NCI-H345 treated with DMSO at 0.1 percent for 48 hours (cell line): ENCODE data around the gene PSMD13.
"Not testable (repeated sequence)": the region's sequence is repeated elsewhere in the genome, so short reads cannot be mapped to it uniquely, and the experiment has no call there.

Source experiments
- DNase-seq: peaks from one replicate; lab custom pipeline; 2025; ENCODE audit not compliant: unreplicated experiment; lab: John Stamatoyannopoulos, UW

The PSMD13 gene

DNA sequence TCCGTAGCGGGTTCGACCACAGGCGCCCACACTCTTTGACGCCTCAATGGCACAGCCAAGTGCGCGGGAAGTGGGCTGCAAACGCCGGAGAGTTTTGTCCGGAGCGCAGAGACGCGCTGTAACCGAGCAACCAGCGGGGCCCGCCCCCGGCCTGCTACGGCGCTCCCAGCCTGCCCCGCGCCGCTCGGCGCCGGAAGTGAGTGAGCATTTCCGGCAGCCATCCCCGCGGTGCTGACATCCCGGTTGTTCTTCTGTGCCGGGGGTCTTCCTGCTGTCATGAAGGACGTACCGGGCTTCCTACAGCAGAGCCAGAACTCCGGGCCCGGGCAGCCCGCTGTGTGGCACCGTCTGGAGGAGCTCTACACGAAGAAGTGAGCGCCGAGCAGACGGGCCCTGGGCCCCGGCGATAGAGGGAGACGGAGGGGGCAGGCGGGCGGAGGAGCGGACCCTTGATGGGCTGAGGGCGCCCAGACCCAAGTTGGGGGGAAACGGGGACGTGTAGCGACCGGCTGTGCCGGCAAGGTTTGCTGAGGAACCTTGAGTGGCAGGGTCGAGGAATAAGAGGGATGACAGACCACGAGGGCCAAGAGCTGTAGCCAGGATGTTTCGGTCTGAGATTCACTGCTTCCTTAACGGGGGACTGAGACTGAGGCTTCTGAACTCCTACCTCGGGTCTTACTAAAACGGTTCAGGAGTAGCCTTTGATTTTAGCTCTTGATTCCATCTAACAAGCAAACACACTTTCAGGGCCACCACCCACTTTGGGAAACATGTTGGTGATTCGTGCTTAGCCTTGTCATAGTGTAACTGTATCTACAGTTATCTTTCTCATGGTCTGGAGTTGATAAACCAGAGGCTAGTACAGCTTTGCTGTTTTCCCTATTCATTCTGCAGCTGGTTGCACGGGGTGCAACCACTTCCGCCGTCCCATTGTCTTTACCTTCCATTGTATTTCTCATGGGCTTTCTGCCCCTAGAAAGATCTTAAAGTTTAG lies at the start of gene PSMD13:
Gene PSMD13, plus strand, starts transcription at position 203 of the 994 bp plus-strand sequence. Its CDS starts 74 bp downstream, at position 277.
- DNase-seq, result peak; percentile 53

DNA sequence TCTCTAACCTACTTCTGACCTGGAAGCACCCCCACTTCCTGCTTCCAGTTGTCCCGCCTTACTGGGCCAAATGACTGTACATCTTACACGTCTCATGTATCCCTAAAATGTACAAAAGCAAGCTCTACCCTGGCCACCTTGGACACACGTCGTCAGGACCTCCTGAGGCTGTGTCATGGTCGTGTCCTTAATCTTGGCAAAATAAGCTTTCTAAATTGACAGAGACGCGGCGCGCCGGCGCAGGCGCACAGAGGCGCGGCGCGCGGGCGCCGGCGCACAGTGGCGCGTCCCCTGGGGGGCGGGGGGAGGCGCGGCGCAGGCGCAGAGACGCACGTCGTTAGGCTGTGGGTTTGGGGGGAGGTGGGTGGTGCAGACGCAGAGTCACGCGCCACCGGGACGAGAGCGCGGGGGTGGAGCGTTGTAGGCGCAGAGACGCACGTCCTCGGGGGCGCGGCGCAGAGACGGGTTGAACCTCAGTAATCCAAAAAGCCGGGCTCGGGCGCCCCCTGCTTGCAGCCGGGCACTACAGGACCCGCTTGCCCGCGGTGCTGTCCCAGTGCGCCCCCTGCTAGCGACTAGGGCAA lies 47.5 kb upstream of the PSMD13 start:
- not testable (repeated sequence) for DNase-seq

DNA sequence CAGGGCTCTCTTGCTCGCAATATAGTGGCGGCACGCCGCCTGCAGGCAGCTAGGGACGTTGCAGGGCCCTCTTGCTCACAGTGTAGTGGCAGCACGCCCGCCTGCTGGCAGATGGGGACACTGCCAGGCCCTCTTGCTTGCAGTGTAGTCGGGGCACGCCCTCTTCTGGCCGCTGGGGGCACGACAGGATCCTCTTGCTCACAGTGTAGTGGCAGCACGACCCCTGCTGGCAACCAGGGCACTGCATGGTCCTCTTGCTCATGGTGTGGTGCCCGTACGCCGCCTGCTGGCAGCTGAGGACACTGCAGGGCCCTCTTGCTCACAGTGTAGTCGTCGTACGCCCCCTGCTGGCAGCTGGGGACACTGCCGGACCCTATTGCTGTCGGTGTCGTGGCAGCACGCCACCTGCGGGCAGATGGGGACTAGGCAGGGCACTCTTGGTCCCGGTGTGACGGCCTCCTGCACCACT lies 46.9 kb upstream of the PSMD13 start:
- not testable (repeated sequence) for DNase-seq

DNA sequence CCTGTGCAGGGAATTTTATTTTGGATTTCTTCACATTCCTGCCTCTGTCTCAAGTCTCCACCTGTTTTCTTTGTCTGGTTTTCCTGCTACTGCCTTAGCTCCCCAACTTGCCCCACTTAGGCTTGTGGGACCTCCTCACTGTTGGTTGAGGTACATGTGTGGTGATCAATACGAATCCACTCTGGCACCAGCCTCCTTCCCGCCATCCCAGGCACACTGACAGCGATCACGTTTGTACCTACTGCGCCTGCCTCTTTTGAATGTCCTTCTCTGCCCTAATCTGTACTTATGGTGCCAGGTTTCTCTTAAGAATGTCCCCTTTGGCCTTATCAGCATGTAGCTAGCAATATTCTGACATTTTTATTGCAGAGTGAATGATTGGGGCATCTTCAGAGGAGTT lies 46.2 kb upstream of the PSMD13 start:
- DNase-seq, result not testable (repeated sequence)

- not testable (repeated sequence) for DNase-seq
These were observed 45.0 kb upstream of the PSMD13 start for GRCh38 chr11:191490-192478.

DNA sequence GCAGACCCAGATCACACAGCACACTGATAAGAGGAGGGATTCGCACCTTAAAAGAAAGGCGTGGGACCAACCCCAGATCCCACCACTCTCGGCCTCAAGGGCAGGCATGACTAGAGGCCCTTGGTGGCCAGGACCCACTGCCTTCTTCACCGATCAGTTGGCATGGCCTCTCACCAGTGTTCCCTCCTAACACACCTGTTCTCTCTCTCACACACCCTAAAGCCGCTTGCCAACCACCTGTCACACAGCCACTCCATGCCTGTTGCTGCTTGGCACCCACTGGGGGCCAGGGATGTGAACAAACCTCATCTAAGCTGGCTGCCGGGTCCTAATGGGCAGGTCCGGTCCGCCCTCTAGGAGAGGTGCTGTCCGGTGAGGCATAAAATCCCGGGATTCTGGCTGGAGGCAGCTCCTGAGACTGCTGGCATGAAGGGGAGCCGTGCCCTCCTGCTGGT lies 44.1 kb upstream of the PSMD13 start, which contains the start of gene SCGB1C1:
Gene SCGB1C1, plus strand, starts transcription at position 405 of the 455 bp plus-strand sequence. Its CDS starts 22 bp downstream, at position 427.
- not testable (repeated sequence) for DNase-seq

- not testable (repeated sequence) for DNase-seq
These were observed 43.3 kb upstream of the PSMD13 start for GRCh38 chr11:193481-193880.

DNA sequence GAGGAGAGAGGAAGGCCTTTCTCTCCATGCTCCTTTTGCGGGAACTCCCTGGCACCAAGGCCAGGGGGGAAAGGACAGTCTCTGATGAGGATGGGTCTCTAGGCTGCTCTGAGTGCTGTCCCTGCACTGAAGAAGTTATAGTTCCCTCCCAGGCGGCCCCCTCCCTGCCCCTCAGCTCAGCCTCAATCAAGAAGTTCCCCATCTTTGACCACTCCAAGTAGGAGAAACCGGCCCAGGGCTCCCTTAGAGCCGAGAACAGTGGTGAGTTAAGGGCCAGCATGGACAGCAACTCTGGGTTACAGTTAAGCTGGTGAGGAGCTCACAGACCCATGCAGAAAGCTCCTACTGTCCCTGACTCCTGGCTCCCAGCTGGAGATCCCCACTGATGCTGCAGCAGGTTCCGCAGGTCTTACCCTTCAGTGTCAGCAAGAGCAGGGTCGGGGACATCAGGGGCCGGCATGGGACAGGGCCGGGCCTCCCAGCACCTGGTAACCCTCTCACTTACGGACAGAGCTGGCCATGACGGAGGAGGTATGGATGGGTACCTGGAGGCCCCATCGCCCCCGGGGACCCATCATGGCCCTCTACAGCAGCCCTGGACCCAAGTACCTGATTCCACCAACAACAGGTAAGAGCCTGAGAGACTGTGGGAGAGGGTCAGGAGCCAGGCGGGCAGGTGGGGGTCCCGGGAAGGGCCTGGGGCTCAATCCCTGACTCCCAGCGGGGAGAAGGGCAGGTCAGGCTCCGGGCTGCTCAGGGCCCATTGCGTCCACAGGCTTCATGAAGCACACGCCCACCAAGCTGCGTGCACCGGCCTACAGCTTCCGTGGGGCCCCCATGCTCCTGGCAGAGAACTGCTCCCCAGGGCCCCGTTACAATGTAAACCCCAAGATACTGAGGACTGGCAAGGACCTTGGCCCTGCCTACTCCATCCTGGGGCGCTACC lies 39.7 kb upstream of the PSMD13 start:
- DNase-seq, result no peak

DNA sequence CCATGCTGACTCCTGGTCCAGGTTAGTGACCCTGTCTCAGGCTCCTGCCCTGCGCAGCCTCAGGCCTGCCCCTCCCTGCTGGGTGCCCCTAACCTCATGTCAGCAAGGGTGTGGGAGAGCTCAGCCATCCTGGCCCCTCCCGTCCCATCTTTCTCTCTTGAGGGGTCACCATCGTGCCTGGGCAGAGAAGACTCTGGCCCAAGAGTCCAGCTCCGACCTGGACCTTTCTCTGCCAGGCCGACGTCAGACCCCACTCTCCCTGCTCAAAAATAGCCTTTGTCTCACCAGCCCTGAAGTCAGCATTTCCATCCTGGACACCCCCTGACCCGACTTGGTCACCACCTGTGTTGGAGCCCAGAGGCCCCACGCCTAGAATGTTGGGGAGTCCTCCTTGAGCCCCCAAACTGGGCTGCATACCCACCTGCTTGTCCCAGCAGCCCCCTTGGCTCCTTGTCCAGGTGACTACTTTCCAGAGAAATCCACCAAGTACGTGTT lies 39.0 kb upstream of the PSMD13 start:
- no peak for DNase-seq

- DNase-seq, result no peak
These were observed 38.5 kb upstream of the PSMD13 start for GRCh38 chr11:198236-198806.

DNA sequence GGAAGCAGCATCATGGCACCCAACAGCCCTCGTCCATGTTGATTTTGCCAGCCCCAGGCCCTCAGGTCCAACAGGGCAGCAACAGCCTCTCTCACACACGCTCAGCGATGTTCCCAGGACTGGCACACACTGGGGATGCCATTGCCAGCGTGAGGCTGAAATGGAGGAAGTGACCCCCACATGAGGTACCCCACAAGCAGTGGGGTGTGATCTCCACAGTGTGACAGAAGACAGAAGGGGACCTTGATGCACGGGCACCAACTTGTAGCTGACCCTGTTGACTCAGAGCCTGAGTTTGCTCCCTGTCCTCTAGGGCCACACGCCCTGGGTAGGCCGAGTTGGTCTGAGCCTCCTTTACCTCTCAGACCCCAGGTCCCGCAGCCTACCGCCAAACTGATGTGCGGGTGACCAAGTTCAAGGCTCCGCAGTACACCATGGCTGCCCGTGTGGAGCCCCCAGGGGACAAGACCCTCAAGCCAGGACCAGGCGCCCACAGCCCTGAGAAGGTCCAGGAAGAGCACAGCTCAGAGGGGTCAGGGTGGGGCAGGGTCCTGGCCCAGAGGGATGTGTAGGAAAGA lies 37.7 kb upstream of the PSMD13 start:
- DNase-seq, result no peak

DNA sequence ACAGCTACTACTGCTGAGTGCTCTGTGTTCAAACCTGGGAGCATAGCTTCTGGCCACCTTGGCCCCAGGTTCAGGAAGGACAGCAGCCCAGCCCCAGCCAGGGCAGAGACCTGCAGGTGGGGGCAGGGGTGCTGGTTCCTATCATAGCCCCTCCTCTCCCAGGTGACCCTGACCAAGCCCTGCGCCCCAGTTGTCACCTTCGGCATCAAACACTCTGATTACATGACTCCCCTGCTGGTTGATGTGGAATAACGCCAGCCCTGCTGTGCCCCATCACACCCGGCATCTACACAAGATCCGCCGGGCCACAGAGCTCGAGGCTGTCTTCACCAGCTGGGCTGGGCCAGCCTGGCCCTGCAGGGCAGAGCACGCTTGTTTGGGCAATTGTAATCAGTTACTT lies 37.0 kb upstream of the PSMD13 start:
- DNase-seq, result no peak

- no peak for DNase-seq
These were observed 36.4 kb upstream of the PSMD13 start for GRCh38 chr11:200224-201003.

DNA sequence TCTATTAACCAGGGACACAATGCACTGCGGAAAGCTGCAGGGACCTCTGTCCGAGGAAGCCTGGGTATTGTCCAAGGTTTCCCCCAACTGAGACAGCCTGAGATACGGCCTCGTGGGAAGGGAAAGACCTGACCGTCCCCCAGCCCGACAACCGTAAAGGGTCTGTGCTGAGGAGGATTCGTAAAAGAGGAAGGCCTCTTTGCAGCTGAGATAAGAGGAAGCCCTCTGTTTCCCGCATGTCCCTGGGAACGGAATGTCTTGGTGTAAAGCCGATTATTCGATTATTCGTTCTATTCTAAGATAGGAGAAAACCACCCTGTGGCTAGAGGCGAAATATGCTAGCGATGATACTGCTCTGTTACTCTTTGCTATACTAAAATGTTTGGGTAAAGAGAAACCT lies 34.8 kb upstream of the PSMD13 start:
- no peak for DNase-seq

GRCh38 chr11:202490-202889 lies 34.3 kb upstream of the PSMD13 start:
- no peak for DNase-seq

DNA sequence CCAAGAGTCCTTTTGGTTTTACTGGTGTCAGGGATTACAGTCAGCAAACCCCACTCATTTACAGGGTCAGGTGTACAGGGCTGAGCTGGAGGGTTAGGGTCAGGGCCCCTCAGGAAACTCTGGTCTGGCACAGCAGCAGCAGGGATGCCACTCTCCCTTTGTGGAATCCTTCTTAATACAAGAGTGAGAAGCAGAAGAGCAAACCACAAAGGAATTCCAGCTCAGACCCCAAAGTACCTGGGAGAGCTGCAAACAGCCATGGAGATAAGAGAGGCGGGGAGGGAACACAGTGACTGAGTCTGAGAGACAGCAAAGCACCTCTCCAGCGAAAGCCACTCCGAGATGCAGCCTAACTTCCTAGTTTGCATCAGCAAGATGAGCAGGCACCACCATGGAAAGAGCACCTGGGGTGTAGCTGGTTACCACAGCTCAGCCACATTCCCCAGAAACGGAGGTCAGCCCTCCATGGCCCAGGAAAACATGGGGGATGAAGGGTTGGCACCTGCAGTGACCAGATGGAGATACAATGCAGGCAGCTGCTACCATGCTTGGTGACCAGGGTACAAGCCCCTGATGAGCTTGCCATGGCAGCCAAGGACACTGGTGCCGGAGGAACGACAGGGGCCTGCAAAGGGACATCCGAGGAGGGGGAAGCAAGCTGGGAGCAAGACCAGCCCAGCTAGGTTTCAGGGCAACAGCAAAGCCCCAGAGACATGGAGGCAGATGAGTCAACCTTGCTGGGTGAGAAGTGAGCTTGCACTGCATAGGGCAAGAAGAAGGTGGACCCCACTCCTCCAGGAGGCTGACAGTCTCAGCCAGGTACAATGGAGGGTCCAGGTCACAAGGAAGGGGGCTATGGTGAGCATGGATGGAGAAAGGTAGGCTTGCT lies 33.5 kb upstream of the PSMD13 start:
- DNase-seq, result no peak
